HG03175 (cell line): ENCODE measurements around the gene CACTIN.
"Not testable (repeated sequence)": the region's sequence is repeated elsewhere in the genome, so short reads cannot be mapped to it uniquely, and the experiment has no call there.

Source experiments
- ATAC-seq: cut with Tn5 transposase; IDR thresholded peaks from one replicate; pipeline ENCODE4 v1.9.1; 2021; ENCODE audit warnings: mild to moderate bottlenecking, moderate library complexity; ENCODE audit not compliant: unreplicated experiment

Gene CACTIN

DNA sequence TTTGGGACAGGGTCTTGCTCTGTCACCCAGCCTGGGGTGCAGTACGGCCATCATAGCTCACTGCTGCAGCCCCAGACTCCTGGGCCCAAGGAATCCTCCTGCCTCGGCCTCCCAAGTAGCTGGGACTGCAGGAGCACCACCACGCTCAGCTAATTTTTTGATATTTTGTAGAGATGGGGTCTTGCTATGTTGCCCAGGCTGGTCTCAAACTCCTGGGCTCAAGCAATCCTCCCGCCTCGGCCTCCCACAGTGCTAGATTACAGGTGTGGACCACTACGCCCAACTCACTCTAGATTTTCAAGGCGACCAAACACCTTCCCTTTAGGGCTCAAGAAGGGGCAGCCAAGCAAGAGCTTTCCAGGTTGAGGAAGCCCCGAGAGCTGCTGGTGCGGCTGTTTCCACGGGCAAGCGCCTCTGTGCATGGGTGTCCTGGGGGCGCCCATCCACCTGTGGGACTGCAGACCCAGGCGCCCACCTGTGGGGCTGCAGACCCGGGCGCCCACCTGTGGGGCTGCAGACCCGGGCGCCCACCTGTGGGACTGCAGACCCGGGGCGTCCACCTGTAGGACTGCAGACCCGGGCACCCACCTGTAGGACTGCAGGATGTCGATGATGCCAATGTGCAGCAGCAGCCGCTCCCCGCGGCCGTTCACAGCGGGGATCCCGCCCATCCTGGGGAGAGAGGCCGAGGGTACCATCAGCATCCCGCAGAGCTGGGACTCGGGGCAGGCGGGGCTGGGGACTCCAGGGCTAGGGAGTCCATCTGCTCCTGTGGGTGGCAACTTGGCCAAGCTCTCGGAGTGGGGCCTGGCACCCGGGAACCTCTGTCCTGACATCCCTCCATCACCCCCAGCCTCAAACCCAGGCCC, 21.7 kb upstream of the CACTIN start:
- no peak for ATAC-seq

DNA sequence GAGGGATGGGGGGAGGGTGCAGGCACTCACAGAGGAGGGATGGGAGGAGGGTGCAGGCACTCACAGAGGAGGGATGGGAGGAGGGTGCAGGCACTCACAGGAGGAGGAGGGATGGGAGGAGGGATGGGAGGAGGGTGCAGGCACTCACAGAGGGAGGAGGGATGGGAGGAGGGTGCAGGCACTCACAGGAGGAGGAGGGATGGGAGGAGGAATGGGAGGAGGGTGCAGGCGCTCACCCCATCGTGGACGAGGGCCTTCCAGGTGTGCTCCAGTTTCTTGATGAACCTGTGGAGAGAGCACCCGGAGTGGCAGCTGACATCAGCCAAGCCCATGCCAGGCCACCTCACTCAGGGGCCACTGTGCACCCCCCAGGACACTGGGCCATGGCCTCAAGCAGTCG, 20.5 kb upstream of the CACTIN start:
- ATAC-seq, result not testable (repeated sequence)

- no peak for ATAC-seq
Measured at GRCh38 chr19:3646336-3647092, 19.9 kb upstream of the CACTIN start.

- no peak for ATAC-seq
Measured at GRCh38 chr19:3645726-3646125, 19.1 kb upstream of the CACTIN start.

DNA sequence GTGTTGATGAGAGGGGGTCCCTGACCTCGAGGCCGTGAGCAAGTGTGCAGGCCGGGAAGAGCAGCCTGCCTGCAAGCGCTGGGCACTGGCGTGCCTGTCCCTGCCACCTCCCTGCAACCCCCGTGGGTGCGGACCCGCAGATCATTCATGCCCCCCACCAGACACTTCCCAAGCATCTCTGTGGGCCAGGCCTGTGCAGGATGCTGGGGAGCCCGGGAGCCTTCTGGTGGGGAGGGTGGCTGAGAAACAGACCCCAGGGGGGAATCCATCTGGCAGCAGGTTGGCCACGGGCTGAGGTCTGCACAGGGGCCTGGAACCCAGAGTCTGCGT, 18.4 kb upstream of the CACTIN start:
- ATAC-seq, result no peak

DNA sequence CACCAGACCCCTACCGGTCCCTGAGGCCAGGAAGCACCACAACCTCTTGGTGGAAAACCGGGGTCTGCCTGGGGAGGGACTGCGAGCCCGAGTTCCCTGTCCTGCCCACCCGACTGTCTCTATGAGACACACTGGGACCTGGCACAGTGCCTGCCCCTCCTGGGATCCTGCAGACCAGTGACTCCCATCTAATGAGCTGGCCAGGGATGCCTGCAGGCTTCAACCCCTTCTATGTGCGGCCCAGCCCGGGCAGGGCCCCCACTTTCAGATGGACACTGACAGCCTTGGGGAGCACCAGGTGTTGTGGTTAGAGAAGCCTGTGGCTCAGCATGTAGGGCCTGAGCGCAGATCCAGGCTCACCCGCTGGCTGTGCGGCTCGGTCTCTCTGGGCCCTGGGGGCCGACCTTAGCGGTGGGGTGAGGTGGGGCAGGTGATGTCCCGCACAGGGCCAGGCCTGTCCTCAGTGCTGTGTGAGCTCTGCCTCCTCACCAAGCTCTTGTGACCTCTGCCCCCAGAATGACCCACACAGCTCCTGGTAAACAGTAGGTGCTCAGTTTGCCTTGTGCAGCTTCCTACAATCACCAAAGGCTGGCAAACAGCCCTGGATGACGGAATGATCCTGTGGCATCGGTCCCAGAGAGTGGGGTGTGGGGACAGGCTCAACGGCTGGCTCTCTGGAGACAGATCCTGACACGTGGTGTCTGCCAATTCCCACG, 17.9 kb upstream of the CACTIN start:
- ATAC-seq, result no peak

DNA sequence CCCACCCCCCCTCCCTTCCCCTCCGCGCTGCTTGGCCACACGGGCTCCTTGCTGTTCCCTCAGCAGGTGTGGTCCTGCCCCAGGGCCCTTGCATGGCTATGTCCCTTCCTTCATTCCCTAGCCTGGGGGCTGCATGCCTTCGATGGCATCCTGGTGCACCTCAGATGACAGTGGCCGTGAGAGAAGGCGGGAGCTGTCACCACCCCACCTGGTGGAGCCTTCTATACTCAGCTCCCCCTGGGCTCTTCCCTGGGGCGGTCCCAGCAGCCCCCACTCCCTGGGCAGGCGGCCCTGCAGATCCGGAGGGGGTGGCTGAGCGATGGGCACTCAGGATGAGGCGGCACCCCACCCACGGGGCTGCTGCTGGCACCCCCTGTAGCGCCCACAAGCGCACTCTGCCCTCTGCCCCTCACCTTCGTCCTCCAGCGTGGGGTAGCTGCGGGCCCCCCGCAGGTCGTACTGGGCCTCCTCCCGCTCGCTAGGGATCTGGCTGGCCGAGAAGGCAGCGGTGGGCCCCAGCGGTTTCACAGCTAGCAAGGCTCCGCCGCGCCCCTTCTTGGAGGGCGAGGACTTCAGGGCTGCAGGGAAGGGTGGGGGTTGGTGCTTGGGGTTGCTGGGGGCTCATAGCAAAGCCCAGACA, 17.2 kb upstream of the CACTIN start:
- no peak for ATAC-seq

DNA sequence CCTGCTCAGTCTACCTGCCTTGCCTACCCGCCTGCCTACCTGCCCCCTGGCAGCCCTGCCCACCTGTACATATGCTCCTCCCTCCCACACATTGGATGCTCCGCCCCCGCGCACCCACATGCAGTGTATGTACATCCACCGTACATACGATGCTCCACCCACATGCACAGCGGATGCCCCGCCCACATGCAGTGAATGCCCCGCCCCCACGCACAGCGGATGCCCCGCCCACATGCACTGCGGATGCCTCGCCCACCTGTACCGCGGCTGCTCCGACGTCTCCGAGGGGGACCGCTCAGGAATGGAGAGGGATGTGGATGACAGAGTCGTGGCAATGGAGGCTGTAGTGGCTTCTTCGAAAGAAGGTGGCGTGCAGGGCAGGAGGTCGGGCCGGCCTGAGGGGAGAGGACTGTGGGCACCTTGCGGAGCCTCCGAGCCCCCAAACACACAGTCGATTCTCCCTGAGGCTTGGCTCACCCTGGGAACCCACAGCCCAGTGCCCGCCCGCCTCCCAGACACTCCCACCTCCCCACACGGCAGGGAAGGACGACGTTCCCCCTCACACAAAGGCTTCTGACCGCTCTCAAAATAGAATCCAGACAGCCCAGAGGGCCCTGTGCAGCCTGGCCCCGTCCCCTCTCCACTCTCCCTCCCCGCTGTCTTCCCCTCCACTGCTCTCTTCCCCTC, 16.5 kb upstream of the CACTIN start:
- ATAC-seq, result no peak

DNA sequence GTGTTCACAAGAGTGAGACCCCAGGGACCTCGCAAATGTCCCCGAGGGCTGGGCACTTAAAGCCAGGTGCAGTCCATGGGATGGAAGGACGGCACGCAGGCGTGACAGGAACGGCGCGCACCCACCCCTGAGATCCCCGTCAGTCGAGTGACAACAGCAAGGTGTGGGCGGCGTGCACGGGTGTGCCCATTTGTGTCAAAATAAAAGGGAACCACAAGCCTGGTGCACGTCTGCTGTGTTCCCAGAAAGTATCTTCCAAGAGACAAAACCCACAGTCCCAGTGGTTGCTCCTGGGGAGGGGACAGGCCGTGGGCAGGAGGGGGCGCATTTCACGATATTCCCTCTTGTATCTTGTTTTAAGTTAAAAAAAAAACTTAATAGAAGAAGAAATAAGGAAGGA, 15.7 kb upstream of the CACTIN start:
- no peak for ATAC-seq

DNA sequence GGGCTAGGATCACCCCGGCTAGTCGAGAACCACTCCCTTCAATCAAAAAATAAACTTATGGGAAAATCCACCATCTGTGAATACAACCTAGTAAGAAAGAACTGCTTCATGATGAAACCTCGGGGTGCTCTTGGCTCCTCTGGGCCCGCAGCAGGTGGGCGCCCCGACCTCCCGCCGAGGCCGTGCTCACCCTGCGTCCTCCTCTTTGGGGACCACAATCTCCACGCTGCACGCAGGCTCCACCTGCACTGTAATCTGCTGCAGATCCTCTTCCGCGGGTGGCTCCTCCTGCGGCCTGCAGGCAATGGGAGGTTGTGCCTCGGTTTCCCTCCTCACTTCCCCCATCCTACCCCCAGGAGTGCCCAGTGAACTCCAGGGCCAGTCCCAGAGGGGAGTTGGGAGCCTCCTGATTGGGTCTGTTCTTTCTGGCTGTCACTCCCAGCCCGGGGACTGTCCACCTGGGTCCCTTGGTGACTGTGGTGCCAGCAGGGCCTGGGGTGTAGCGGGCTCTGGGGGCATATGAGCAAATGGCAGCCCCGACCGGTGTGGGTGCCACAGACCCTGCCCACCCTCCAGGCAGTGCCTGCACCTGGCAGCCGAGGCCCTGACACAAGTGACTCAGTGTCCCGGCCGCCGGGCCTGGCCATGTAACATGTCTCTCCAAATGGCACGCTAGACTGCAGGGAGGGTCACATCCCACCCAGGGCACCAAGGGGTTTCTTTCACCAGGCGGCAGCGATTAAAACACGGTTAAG, 15.1 kb upstream of the CACTIN start:
- ATAC-seq, result no peak

DNA sequence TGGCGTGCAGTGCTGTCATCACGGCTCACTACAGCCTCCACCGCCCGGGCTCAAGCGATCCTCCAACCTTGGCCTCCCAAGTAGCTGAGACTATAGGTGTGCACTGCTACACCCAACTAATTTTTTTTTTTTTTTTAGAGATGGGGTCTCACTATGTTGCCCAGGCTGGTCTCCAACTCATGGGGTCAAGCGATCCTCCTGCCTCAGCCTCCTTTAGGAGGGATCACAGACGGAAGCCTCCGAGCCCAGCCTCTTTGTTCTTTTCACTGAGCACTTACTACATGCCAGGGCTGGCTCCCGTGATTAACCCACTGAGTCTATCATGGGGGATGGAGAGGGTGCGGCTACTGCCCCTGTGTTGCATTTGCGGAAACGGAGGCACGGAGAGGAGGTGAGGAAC, 12.9 kb upstream of the CACTIN start:
- no peak for ATAC-seq

GRCh38 chr19:3638208-3639193, 11.9 kb upstream of the CACTIN start:
- no peak for ATAC-seq

DNA sequence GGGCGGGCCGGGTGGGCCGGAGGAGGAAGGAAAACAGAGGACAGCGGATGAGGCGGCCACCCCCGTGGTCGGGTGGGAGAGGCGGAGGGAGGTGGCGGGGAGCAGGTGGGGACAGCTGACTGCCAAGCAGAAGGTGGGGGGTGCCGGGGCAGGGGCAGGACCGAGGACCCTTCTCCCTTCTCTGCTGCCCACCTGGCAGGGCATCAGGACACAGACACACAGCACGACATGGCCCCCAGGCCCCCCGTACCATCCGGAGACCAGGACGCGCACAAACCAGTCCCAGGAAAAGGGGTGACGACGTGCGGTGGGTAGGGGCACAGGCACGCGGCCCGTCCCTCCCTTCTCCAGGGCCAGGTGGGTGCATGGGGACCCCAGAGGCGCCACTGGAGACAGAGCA, 11.0 kb upstream of the CACTIN start:
- no peak for ATAC-seq

- no peak for ATAC-seq
Measured at GRCh38 chr19:3636962-3637361, 10.4 kb upstream of the CACTIN start.

DNA sequence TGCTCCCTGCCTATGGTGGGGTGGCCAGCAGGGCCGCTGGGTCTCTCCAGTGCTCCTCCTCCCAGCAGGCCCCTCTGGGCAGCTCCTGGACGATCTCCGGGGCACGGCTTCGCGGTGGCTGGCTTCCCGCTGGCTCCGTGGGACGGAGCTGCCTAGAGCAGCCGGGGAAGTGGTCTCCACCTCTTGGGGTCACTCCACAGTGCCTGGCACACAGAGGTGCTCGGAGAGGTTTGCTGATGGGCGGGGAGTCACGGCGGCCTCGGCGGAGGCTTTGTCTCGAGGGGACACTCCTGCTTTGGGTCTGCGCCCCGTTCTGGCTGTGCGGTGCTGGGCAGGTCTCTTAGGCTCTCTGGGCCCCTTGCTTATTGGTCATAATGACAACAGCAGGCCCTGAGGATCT, 9.9 kb upstream of the CACTIN start:
- ATAC-seq, result no peak

DNA sequence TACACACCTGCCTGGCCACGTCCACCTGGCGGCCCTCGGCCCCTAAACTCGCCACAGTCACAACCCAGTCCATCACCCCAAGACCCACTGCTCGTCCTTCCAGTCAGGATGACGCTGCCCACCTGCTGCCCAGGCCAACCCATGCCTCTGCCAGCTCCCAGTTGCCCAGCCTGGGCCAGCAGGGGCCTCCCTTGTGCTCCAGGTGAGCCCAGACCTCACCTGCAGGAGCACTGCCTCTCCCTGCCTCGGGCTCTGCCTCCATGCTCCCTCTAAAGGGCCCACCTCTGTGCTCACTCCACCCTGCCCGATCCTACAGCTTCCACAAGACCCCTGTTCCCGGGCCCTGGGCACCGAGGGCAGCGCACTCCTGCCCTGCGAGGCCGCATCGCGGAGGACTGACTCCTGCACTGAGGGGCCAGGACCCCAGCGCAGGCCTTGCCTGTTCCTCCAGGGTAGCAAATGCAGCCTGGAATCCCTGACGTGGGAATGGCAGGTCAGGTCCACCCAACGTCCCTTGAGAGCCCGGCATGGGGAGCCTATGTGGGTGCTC, 8.0 kb upstream of the CACTIN start:
- ATAC-seq, result no peak

- ATAC-seq, result no peak
Measured at GRCh38 chr19:3633559-3633988, 7.0 kb upstream of the CACTIN start.

DNA sequence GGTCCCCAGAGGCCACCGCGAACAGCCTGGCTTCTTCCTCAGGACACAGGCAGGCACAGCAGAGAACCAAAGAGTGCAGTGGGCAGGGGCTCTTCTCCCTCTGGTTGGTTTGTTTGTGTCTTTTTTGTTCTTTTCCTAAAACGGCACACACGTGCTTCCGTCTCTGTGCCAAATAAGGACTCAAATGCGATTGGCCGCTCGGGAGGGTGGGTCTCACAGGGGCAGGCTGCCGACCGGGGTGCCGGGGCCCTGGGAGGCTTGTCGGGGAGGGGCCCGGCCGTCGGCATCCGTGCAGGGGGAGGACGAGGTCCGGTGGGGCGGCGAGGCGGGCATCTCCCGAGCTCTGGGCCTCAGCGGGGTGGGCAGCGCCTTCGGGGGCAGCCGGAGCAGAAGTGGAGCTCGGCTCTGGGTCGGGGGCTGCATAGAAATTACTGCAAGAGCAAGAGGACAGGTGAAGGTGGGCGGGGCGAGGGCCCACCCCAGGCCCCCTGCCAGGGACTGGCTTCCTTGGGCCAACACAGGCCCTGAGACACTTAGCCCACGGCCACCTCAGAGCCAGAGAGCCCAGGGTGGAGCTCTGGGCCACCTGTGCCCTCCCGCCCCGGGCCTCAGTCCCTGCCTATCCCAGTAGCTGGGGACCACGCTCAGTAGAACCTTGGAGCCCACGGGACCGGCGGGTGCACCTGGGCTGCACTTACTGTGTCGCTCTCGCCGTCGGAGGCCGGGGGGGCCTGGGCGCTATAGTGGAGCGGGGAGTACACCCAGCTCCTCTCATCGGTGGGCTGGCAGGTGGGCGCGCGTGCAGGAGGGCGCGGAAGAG, 6.4 kb upstream of the CACTIN start:
- no peak for ATAC-seq
